Measurements from ENCODE around the gene ZBTB38. TPM values are rescaled to one million over a fixed set of nuclear protein-coding genes. Genes with fewer than 3 reads are reported as not detected.

The ZBTB38 gene
- total RNA-seq, 2 donors from 2014 or later, result 27.3 to 28.2 TPM

- TF ChIP-seq CTCF (conservative IDR thresholded peaks at IDR 0.05), result no peak
- peaks cover 4% of the 10 kb centered on the region for H3K27me3 Mint-ChIP-seq (ENCODE audit: insufficient read depth)
- H3K36me3 Mint-ChIP-seq (ENCODE audit: low read depth), result peaks cover 10% of the 10 kb centered on the region
- Histone ChIP-seq H3K4me1 (ENCODE audit: control insufficient read depth, insufficient read depth, low read length) (peaks cover 7% of the 10 kb centered on the region), H3K4me3 (ENCODE audit: low read length) (peak overlapping the region; percentile 37), H3K27me3 (ENCODE audit: control insufficient read depth, insufficient read depth, low read length, poor library complexity, severe bottlenecking) (no peaks in the 10 kb centered on the region), H3K27ac (ENCODE audit: low read depth, low read length) (no peak overlapping the region), H3K9ac (ENCODE audit: extremely low read depth, low read length, poor library complexity, severe bottlenecking) (no peak overlapping the region), H3K36me3 (ENCODE audit: control insufficient read depth, insufficient read depth, low read length) (no peaks in the 10 kb centered on the region), H3K9me3 (ENCODE audit: control insufficient read depth, low read length) (peaks cover 9% of the 10 kb centered on the region)
- H3K4me3 Mint-ChIP-seq, result no peak overlapping the region
- H3K9me3 Mint-ChIP-seq, result peaks cover 29% of the 10 kb centered on the region
- no peak overlapping the region for H3K27ac Mint-ChIP-seq
- peaks cover 26% of the 10 kb centered on the region for H3K4me1 Mint-ChIP-seq
- no peak for DNase-seq
- WGBS, 2 experiments (ENCODE audit: insufficient coverage in 1 of 2, insufficient read length in 1 of 2), result 91% methylated on average over 1 of the region's 1 CpG; no CpG with 5 or more reads in 1 of the 2 experiments
Measured at GRCh38 chr3:141321109-141321497, 47.2 kb upstream of the ZBTB38 start.

- H3K9me3 ChIP-seq (ENCODE audit: control insufficient read depth, low read length), result peaks cover 9% of the 10 kb centered on the region
- H3K9me3 Mint-ChIP-seq, result peaks cover 15% of the 10 kb centered on the region
- H3K36me3 ChIP-seq (ENCODE audit: control insufficient read depth, insufficient read depth, low read length), result no peaks in the 10 kb centered on the region
- H3K4me1 ChIP-seq (ENCODE audit: control insufficient read depth, insufficient read depth, low read length), result peaks cover 9% of the 10 kb centered on the region
- H3K27me3 Mint-ChIP-seq (ENCODE audit: insufficient read depth), result peaks cover 4% of the 10 kb centered on the region
- H3K4me1 Mint-ChIP-seq, result peaks cover 45% of the 10 kb centered on the region
- H3K9ac ChIP-seq (ENCODE audit: extremely low read depth, low read length, poor library complexity, severe bottlenecking), result no peak overlapping the region
- H3K36me3 Mint-ChIP-seq (ENCODE audit: low read depth), result peaks cover 10% of the 10 kb centered on the region
- TF ChIP-seq CTCF (conservative IDR thresholded peaks at IDR 0.05), result no peak
- H3K27ac ChIP-seq (ENCODE audit: low read depth, low read length), result no peak overlapping the region
- no peaks in the 10 kb centered on the region for H3K27me3 ChIP-seq (ENCODE audit: control insufficient read depth, insufficient read depth, low read length, poor library complexity, severe bottlenecking)
- H3K27ac Mint-ChIP-seq, result no peak overlapping the region
- H3K4me3 ChIP-seq (ENCODE audit: low read length), result no peak overlapping the region
- WGBS, 2 experiments (ENCODE audit: insufficient coverage in 1 of 2, insufficient read length in 1 of 2), result 91 to 96% methylated on average over 4 of the region's 4 CpGs
- DNase-seq, result no peak
- no peak overlapping the region for H3K4me3 Mint-ChIP-seq
Measured at GRCh38 chr3:141323936-141324704, 44.2 kb upstream of the ZBTB38 start.

- Mint-ChIP-seq H3K36me3 (ENCODE audit: low read depth) (no peaks in the 10 kb centered on the region), H3K4me3 (peak overlapping the region; percentile 6), H3K9me3 (no peaks in the 10 kb centered on the region), H3K27ac (peak overlapping the region; percentile 75), H3K4me1 (peaks cover 43% of the 10 kb centered on the region), H3K27me3 (ENCODE audit: insufficient read depth) (peaks cover 4% of the 10 kb centered on the region)
- Histone ChIP-seq H3K27me3 (ENCODE audit: control insufficient read depth, insufficient read depth, low read length, poor library complexity, severe bottlenecking) (no peaks in the 10 kb centered on the region), H3K9ac (ENCODE audit: extremely low read depth, low read length, poor library complexity, severe bottlenecking) (no peak overlapping the region), H3K9me3 (ENCODE audit: control insufficient read depth, low read length) (no peaks in the 10 kb centered on the region), H3K27ac (ENCODE audit: low read depth, low read length) (no peak overlapping the region), H3K4me1 (ENCODE audit: control insufficient read depth, insufficient read depth, low read length) (peaks cover 9% of the 10 kb centered on the region), H3K36me3 (ENCODE audit: control insufficient read depth, insufficient read depth, low read length) (no peaks in the 10 kb centered on the region), H3K4me3 (ENCODE audit: low read length) (no peak overlapping the region)
- no peak for DNase-seq
- no peak for TF ChIP-seq CTCF (conservative IDR thresholded peaks at IDR 0.05)
Measured at GRCh38 chr3:141326123-141326522, 42.2 kb upstream of the ZBTB38 start.

Measured in endodermal cell (in vitro differentiated cells).